NCI-H446 treated with DMSO at 0.1 percent for 48 hours (cell line): ENCODE measurements around the gene ALG11.
"Not testable (repeated sequence)": the region's sequence is repeated elsewhere in the genome, so short reads cannot be mapped to it uniquely, and the experiment has no call there.

ENCODE experiments used
- DNase-seq: peaks from one replicate; lab custom pipeline; 2025; lab: John Stamatoyannopoulos, UW

ALG11 gene

GRCh38 chr13:52011632-52012511 lies at the start of gene ALG11:
TSS of gene ALG11 (plus strand) at chr13:52012398. CDS start at chr13:52012419, 21 bp downstream.
- peak; percentile 91 for DNase-seq

- DNase-seq = no peak
These were observed 46.0 kb upstream of the ALG11 start for GRCh38 chr13:51966186-51966585.

- DNase-seq = no peak
These were observed 44.4 kb upstream of the ALG11 start for GRCh38 chr13:51967482-51968446.

DNA sequence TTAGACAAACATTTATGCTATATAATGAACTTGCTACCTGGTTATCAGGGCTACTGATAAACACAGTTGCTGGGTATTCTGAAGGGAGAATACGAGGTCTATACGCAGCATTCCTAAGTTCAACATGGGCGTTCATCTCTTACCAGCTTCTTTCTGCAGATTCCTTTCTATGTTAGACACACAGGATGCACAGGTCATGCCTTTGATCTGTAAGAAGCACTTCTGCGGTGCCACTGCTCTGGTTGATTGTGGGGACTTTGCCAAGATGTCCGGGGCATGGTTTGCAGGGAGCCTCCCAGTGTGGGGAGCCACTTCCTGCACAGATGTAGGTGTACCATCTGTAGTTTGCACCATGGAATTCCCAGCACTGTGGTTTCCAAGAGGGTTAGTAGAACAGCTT lies 41.8 kb upstream of the ALG11 start:
- DNase-seq = no peak

GRCh38 chr13:51971520-51972426 lies 40.4 kb upstream of the ALG11 start:
- no peak for DNase-seq

GRCh38 chr13:51974482-51974881 lies 37.7 kb upstream of the ALG11 start:
- DNase-seq = no peak

GRCh38 chr13:51976423-51976822 lies 35.8 kb upstream of the ALG11 start:
- no peak for DNase-seq

DNA sequence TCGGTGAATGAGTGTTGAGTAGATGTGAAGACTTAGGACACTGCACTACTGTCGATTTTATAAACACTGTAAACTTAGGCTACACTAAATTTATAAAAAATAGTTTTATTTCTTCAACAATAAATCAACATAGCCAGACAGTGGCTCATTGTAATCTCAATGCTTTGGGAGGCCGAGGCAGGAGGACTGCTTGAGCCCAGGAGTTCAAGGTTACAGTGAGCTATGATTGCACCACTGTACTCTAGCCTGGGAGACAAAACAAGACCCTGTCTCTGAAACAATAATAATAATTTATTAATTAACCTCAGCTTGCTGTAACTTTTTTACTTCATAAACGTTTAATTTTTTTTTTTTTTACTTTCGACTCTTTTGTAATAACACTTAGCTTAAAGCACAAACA lies 35.3 kb upstream of the ALG11 start:
- no peak for DNase-seq

DNA sequence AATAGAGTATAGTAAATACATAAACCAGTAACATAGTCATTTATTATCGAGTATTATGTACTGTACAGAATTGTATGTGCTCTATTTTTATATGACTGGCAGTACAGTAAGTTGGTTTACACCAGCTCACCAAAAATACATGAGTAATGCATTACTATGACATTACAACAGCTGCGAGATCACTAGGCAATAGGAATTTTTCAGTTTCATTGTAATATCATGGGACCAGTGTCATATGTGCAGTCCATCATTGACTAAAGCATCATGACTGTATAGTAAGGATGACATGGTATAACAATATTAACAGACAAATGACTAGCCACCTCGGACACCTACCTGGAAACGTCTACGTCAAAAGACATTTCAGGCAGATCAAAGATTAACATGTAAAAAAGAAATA lies 34.6 kb upstream of the ALG11 start:
- DNase-seq = no peak

DNA sequence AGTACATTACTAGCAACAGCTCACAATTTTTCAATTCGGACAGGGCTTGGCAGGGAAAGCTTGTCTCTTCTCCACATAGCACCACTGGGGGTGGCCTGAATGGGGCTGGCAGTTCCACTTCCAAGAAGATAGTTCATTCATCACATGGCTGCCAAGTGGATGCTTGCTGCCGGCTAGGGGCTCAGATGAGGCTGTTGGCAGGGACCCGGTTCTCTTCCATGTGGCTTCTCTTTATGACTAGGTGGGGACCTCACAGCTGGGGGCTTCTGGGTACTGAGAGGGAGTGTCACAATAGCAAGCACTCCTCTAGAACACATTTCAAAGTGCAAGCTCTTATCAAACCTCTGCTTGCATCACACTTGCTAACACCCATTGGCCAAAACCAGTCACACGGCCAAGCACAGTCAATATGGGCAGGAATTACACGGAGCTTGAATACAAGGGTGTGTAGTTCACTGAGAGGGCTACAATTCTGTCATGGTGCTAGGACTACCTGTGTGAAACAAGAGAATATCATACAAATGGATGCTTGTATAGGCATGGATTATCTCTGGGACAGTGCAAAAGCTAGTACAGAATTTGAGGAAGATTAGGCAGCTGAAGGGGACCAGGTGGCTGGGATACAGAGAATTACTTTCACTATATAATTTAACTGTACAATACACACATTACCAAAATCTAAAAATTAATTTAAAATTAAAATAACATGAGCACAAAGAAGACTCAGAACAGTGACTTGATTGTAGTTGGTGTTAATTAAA lies 33.2 kb upstream of the ALG11 start:
- DNase-seq = no peak

DNA sequence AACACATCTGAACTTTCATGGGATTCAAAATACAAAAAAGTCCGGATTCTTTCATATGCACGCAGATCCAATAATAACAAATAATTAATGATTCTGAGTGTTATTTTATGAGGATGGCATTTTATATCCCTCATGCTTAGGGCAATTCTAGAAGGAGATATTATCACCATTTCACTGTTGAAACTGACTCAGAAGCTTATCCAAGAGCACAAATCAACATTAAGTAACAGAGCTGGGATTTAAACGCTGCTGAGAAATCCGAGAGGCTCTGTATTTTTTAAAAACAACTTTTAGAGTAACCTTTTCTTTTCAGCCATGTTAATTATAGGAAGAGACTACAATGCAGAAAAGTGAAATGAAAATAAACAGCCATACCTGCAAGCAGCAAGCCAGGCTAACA lies 31.3 kb upstream of the ALG11 start:
- DNase-seq = no peak

DNA sequence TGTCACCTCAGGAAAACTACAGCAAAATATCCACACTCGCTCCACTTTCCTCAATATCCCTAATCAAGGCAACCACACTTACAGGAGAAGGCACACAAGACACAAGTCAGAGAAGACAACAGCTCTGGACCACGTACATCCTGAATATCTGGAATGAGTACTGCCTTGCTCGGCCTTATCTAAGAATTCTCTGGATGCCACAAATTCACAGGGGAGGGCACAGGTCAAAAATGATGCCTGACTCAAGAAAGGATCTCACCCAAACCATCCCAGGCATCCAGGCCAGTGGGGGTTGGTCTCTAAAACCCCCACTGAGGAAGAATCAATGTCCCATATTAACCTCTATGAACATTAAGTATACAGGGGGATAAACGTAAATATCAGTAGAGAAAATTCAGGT lies 30.8 kb upstream of the ALG11 start:
- DNase-seq = no peak

DNA sequence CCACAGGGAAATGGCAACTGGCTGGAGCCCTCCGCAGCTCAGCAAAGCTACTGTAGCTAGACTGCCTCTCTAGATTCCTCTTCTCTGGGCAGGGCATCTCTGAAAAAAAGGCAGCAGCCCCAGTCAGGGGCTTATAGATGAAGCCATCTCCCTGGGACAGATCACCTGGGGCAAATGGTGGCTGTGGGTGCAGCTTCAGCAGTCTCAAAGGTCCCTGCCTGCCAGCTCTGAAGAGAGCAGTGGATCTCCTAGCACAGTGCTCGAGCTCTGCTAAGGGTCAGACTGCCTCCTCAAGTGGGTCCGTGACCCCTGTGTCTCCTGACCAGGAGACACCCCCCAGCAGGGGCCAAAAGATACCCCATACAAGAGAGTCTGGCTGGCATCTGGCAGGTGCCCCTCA lies 28.9 kb upstream of the ALG11 start:
- DNase-seq = not testable (repeated sequence)

DNA sequence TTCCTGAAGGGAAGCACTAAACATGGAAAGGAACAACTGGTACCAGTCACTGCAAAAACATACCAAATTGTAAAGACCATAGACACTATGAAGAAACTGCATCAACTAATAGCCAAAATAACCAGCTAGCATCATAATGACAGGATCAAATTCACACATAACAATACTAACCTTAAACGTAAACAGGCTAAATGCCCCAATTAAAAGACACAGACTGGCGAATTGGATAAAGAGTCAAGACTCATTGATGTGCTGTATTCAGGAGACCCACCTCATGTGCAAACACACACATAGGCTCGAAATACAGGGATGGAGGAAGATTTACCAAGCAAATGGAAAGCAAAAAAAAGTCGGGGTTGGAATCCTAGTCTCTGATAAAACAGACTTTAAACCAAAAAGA lies 27.3 kb upstream of the ALG11 start:
- DNase-seq = not testable (repeated sequence)

GRCh38 chr13:51988988-51989618 lies 23.1 kb upstream of the ALG11 start:
- no peak for DNase-seq

- no peak for DNase-seq
These were observed 18.5 kb upstream of the ALG11 start for GRCh38 chr13:51993713-51994112.

GRCh38 chr13:51995677-51996551 lies 16.3 kb upstream of the ALG11 start:
- no peak for DNase-seq

GRCh38 chr13:51996641-51997040 lies 15.6 kb upstream of the ALG11 start:
- no peak for DNase-seq

GRCh38 chr13:51997186-51997585 lies 15.0 kb upstream of the ALG11 start:
- DNase-seq = no peak
